H1 (cell line): ENCODE data around the gene TEX14. TPM values are rescaled to one million over a fixed set of nuclear protein-coding genes. Genes with fewer than 3 reads are reported as not detected.
"Not testable (repeated sequence)": the region's sequence is repeated elsewhere in the genome, so short reads cannot be mapped to it uniquely, and the experiment has no call there.

Experiments
- CTCF ChIA-PET: fragments of 300-600 bp; sonication (Branson Sonifier 250); formaldehyde crosslinking; loops from one replicate; lab custom pipeline; 2021; ENCODE audit not compliant: partially characterized antibody; lab: Charles Lee
- POLR2A ChIA-PET: fragments of 300-600 bp; sonication (Branson Sonifier 250); formaldehyde crosslinking; loops from one replicate; lab custom pipeline; 2021; ENCODE audit warnings: inconsistent platforms; ENCODE audit not compliant: partially characterized antibody; lab: Charles Lee
- DNase-seq, 2 experiments: peaks; one replicate each; pipeline versions ENCODE4 v3.0.0 to v3.0.0-alpha.2; 2010 to 2022; ENCODE audit warnings: low spot score in 2 of 2, low read depth in 1 of 2, mixed read lengths in 1 of 2
- FAIRE-seq: peaks from 2 replicates; lab custom pipeline; 2011; peaks lifted over from hg19 to GRCh38; lab: Jason Lieb, UNC
- H2AFZ ChIP-seq: 2 replicates; pipeline ENCODE4 v1.8.1; 2012; ENCODE audit warnings: low read length, inconsistent platforms
- H2AK5ac ChIP-seq: 2 replicates; pipeline ENCODE4 v1.6.1; 2013; ENCODE audit warnings: low read depth, low read length
- H2BK120ac ChIP-seq: replicated peaks from 2 replicates; pipeline ENCODE3; 2013; ENCODE audit warnings: low read depth, low read length, inconsistent platforms
- H2BK12ac ChIP-seq: 2 replicates; pipeline ENCODE4 v1.6.1; 2013; ENCODE audit warnings: low read depth, low read length
- H2BK15ac ChIP-seq: 2 replicates; pipeline ENCODE4 v1.6.1; 2013; ENCODE audit warnings: low read length
- H2BK20ac ChIP-seq: 2 replicates; pipeline ENCODE4 v1.6.1; 2013; ENCODE audit warnings: low read length
- H2BK5ac ChIP-seq: 2 replicates; pipeline ENCODE4 v1.6.1; 2013; ENCODE audit warnings: low read depth, low read length
- H3K14ac ChIP-seq: 2 replicates; pipeline ENCODE4 v1.6.1; 2013; ENCODE audit warnings: inconsistent platforms; ENCODE audit not compliant: insufficient read length
- H3K18ac ChIP-seq: 2 replicates; pipeline ENCODE4 v1.6.1; 2013; ENCODE audit warnings: low read length; ENCODE audit errors: extremely low read depth
- H3K23ac ChIP-seq: 2 replicates; pipeline ENCODE4 v1.6.1; 2013; ENCODE audit warnings: inconsistent platforms; ENCODE audit not compliant: insufficient read length
- H3K23me2 ChIP-seq: 2 replicates; pipeline ENCODE4 v1.6.1; 2013; ENCODE audit warnings: low read depth, low read length
- H3K27ac ChIP-seq: 2 replicates; pipeline ENCODE4 v1.6.1; 2011; ENCODE audit warnings: low read depth, low read length, inconsistent platforms
- H3K27me3 ChIP-seq, 4 experiments: replicated peaks in 1 of 4; 1 replicate in 1 of 4; 2 replicates in 3 of 4; pipeline versions ENCODE4 v1.6.1 to v1.8.1; 2011 to 2013; ENCODE audit warnings: low read length in 3 of 4, mild to moderate bottlenecking in 3 of 4, inconsistent platforms in 2 of 4, mixed read lengths in 2 of 4, moderate library complexity in 1 of 4; ENCODE audit not compliant: control insufficient read depth in 3 of 4, insufficient read depth in 3 of 4; ENCODE audit errors: extremely low read depth in 1 of 4
- H3K36me3 ChIP-seq, 4 experiments: 2 replicates each; pipeline versions ENCODE4 v1.6.1 to v1.8.1; 2011 to 2013; ENCODE audit warnings: mild to moderate bottlenecking in 4 of 4, low read length in 3 of 4, moderate library complexity in 2 of 4, control low read depth in 1 of 4, inconsistent platforms in 1 of 4; ENCODE audit not compliant: insufficient read depth in 4 of 4, control insufficient read depth in 2 of 4
- H3K4ac ChIP-seq: replicated peaks from 2 replicates; pipeline ENCODE3; 2013; ENCODE audit warnings: low read length, low read depth, mixed read lengths, inconsistent platforms; ENCODE audit not compliant: insufficient read length
- H3K4me1 ChIP-seq, 4 experiments: replicated peaks in 1 of 4; 1 replicate in 1 of 4; 2 replicates in 3 of 4; pipeline versions ENCODE4 v1.6.1 to v1.8.1; 2011 to 2013; ENCODE audit warnings: low read length in 3 of 4, inconsistent platforms in 2 of 4, mixed read lengths in 1 of 4; ENCODE audit not compliant: insufficient read depth in 4 of 4, control insufficient read depth in 3 of 4
- H3K4me2 ChIP-seq, 2 experiments: 2 replicates each; pipeline versions ENCODE4 v1.6.1 to v1.8.1; 2011 to 2013; ENCODE audit warnings: low read depth in 2 of 2, low read length in 2 of 2, control low read depth in 1 of 2, inconsistent platforms in 1 of 2, mild to moderate bottlenecking in 1 of 2; ENCODE audit not compliant: insufficient read depth in 1 of 2
- H3K4me3 ChIP-seq, 4 experiments: fragments of 200-600, 300-600 bp in 1 of 4; sonication (generic), shearing (Covaris generic), sonication (Bioruptor Twin) in 1 of 4; 2 replicates each; pipeline versions ENCODE4 v1.5.1 to v1.8.1; 2011 to 2016; ENCODE audit warnings: low read length in 4 of 4, low read depth in 3 of 4, control low read depth in 2 of 4, inconsistent platforms in 2 of 4, mild to moderate bottlenecking in 2 of 4, mixed read lengths in 1 of 4, moderate library complexity in 1 of 4; ENCODE audit not compliant: insufficient read depth in 2 of 4; ENCODE audit errors: extremely low read depth in 1 of 4
- H3K56ac ChIP-seq: replicated peaks from 2 replicates; pipeline ENCODE3; 2013; ENCODE audit warnings: low read depth, mild to moderate bottlenecking, mixed read lengths, low read length, inconsistent platforms; ENCODE audit not compliant: insufficient read length
- H3K79me1 ChIP-seq: 2 replicates; pipeline ENCODE4 v1.6.1; 2013; ENCODE audit warnings: low read depth, low read length, control low read depth
- H3K79me2 ChIP-seq, 2 experiments: 2 replicates each; pipeline versions ENCODE4 v1.6.1 to v1.8.1; 2012 to 2013; ENCODE audit warnings: low read length in 2 of 2, mild to moderate bottlenecking in 2 of 2, inconsistent platforms in 1 of 2; ENCODE audit not compliant: insufficient read depth in 2 of 2, control insufficient read depth in 1 of 2
- H3K9ac ChIP-seq, 4 experiments: replicated peaks in 1 of 4; 1 replicate in 1 of 4; 2 replicates in 3 of 4; pipeline versions ENCODE4 v1.6.1 to v1.8.1; 2011 to 2013; ENCODE audit warnings: low read depth in 3 of 4, low read length in 3 of 4, control low read depth in 2 of 4, mild to moderate bottlenecking in 2 of 4, moderate library complexity in 2 of 4, inconsistent platforms in 1 of 4; ENCODE audit errors: extremely low read depth in 1 of 4
- H3K9me3 ChIP-seq, 2 experiments: 2 replicates each; pipeline versions ENCODE4 v1.6.1 to v1.8.1; 2012 to 2013; ENCODE audit warnings: mild to moderate bottlenecking in 2 of 2, moderate library complexity in 2 of 2, control low read depth in 1 of 2, inconsistent platforms in 1 of 2, low read depth in 1 of 2, low read length in 1 of 2, mixed read lengths in 1 of 2; ENCODE audit not compliant: insufficient read depth in 2 of 2
- H4K20me1 ChIP-seq, 2 experiments: replicated peaks in 1 of 2; 2 replicates each; pipeline versions ENCODE3 to v1.8.1; 2011 to 2013; ENCODE audit warnings: inconsistent platforms in 2 of 2, low read length in 2 of 2, mild to moderate bottlenecking in 1 of 2; ENCODE audit not compliant: insufficient read depth in 2 of 2, control insufficient read depth in 1 of 2
- H4K5ac ChIP-seq: 2 replicates; pipeline ENCODE4 v1.6.1; 2013; ENCODE audit warnings: low read length, low read depth, mixed read lengths, inconsistent platforms; ENCODE audit not compliant: insufficient read length
- H4K8ac ChIP-seq: 2 replicates; pipeline ENCODE4 v1.8.0; 2013; ENCODE audit warnings: mild to moderate bottlenecking, moderate library complexity, low read length, inconsistent platforms; ENCODE audit not compliant: insufficient read depth; ENCODE audit errors: extremely low read depth
- H4K91ac ChIP-seq: replicated peaks from 2 replicates; pipeline ENCODE3; 2013; ENCODE audit warnings: low read length, mixed read lengths, inconsistent platforms; ENCODE audit not compliant: insufficient read length
- WGBS, 2 experiments: shearing (Covaris generic) in 1 of 2; methylation state at CpG; one replicate each; pipeline versions ENCODE4 v1.1.6 to v1.1.7; 2013 to 2015; ENCODE audit warnings: low lambda C conversion rate in 2 of 2, mixed read lengths in 2 of 2, inconsistent platforms in 1 of 2, low coverage in 1 of 2, missing lambda C conversion rate in 1 of 2; ENCODE audit not compliant: insufficient replicate concordance in 2 of 2, insufficient coverage in 1 of 2, insufficient read length in 1 of 2; ENCODE audit errors: extremely low coverage in 1 of 2, missing lambda C conversion rate in 1 of 2; 5-methylcytosine and 5-hydroxymethylcytosine counted together
- polyA plus RNA-seq, 7 experiments: library from polyadenylated mRNA; depleted of rRNA in 3 of 7; stranded (reverse) in 5 of 7; unstranded in 2 of 7; fragments of >200 nt in 5 of 7; fragments of 200-250 nt in 2 of 7; gene quantifications; 1 replicate in 5 of 7; 2 replicates in 1 of 7; 4 replicates in 1 of 7; pipeline versions ENCODE4 v1.2.1 to v1.2.3, GENCODE V29; 2011 to 2013; ENCODE audit warnings: missing spikeins in 2 of 7, mixed read lengths in 2 of 7
- total RNA-seq: library from RNA; stranded (reverse); fragmentation: NEBNext Ultra II Directional; extraction: Animal tissue kit (Norgen Biotek cat#: 25700); gene quantifications from 2 replicates; pipeline ENCODE4 v1.2.1, GENCODE V29; 2021

The TEX14 gene
- total and polyA plus RNA-seq, 2 of the 8 experiments (the other 6 are each of a cell fraction or from before 2014, with no cell fraction given) = 0.83 to 2.5 TPM

DNA sequence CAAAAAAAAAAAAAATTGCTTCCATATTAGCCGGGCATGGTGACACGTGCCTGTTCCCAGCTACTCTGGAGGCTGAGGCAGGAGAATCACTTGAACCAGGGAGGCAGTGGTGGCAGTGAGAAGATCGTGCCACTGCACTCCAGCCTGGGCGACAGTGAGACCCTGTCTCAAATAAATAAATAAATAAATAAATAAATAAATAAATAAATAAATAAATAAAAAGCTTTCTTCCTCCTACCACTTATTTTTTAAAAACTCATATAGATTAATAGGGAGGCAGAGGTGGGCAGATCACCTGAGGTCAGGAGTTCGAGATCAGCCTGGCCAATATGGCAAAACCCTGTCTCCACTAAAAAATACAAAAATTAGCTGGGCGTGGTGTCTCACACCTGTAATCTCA, 7.4 kb downstream of the TEX14 start:
- not testable (repeated sequence) for H3K23me2 ChIP-seq, H3K18ac ChIP-seq, H3K9ac ChIP-seq, H3K4me1 ChIP-seq, H3K27me3 ChIP-seq, H2BK12ac ChIP-seq, H3K14ac ChIP-seq, H3K23ac ChIP-seq, H4K5ac ChIP-seq, H2BK5ac ChIP-seq, H3K36me3 ChIP-seq, H3K4ac ChIP-seq, H3K27ac ChIP-seq, H3K9me3 ChIP-seq, DNase-seq, H3K4me3 ChIP-seq, H3K4me2 ChIP-seq, H2BK20ac ChIP-seq, H3K79me1 ChIP-seq, H3K56ac ChIP-seq, H4K91ac ChIP-seq, H2BK15ac ChIP-seq, H4K20me1 ChIP-seq, H3K79me2 ChIP-seq, H2BK120ac ChIP-seq, H2AK5ac ChIP-seq, H4K8ac ChIP-seq, FAIRE-seq, H2AFZ ChIP-seq
- POLR2A ChIA-PET = interaction anchor here (1.2 kb wide), 1 partner anchor 8 kb away, joined by 4 read pairs; the partner anchor contains the start of gene RAD51C
- CTCF ChIA-PET = interaction anchor here (0.6 to 0.7 kb wide), 2 partner anchors 96 to 151 kb away, joined by 3 read pairs; no protein-coding TSS in a partner anchor
- 96% methylated on average over 6 of the region's 6 CpGs; no CpG with 5 or more reads in 1 of the 2 experiments for WGBS, 2 experiments
